GM12865 (cell line): ENCODE data around the gene DAPK1.
A peak's percentile ranks its signal among the peaks of the same experiment; 100 is the strongest.

ENCODE experiments used
- DNase-seq: peaks from one replicate; pipeline ENCODE4 v3.0.0; 2010; ENCODE audit warnings: low read depth
- H3K4me3 ChIP-seq: 2 replicates; pipeline ENCODE4 v1.5.1; 2011; ENCODE audit warnings: mild to moderate bottlenecking, low read depth, low read length, control low read depth
- TF ChIP-seq, protein P1 (sequence below): IDR thresholded peaks from 2 replicates; pipeline ENCODE4 v1.5.1; 2011; ENCODE audit warnings: low read length, control low read depth, low read depth, inconsistent platforms; ENCODE audit not compliant: insufficient read depth; ENCODE audit errors: missing control alignments

Gene DAPK1

DNA sequence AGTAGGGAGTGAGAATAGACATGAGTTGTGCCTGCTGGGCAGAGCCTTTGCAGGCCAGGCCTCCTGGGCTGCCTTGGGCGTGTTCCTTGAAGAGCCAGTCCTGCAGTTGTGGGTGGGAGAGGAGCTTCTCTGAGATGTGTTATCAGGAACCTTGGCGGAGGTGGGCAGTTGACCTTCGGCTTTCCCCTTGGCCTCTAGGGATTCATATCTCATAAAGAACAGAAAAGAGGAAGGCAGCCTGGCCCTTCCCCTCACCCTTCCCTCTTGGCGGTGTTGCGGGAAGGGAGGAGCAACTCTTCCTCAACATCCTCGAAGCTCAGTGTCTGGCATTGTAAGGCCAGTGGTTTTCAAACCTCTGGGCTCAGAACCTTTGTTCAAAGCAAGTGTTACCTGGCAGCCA, 59.2 kb downstream of the DAPK1 start:
- DNase-seq: peak; percentile 46
- TF ChIP-seq, protein P1, sequence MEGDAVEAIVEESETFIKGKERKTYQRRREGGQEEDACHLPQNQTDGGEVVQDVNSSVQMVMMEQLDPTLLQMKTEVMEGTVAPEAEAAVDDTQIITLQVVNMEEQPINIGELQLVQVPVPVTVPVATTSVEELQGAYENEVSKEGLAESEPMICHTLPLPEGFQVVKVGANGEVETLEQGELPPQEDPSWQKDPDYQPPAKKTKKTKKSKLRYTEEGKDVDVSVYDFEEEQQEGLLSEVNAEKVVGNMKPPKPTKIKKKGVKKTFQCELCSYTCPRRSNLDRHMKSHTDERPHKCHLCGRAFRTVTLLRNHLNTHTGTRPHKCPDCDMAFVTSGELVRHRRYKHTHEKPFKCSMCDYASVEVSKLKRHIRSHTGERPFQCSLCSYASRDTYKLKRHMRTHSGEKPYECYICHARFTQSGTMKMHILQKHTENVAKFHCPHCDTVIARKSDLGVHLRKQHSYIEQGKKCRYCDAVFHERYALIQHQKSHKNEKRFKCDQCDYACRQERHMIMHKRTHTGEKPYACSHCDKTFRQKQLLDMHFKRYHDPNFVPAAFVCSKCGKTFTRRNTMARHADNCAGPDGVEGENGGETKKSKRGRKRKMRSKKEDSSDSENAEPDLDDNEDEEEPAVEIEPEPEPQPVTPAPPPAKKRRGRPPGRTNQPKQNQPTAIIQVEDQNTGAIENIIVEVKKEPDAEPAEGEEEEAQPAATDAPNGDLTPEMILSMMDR: no peak
- no peak overlapping the region for H3K4me3 ChIP-seq

DNA sequence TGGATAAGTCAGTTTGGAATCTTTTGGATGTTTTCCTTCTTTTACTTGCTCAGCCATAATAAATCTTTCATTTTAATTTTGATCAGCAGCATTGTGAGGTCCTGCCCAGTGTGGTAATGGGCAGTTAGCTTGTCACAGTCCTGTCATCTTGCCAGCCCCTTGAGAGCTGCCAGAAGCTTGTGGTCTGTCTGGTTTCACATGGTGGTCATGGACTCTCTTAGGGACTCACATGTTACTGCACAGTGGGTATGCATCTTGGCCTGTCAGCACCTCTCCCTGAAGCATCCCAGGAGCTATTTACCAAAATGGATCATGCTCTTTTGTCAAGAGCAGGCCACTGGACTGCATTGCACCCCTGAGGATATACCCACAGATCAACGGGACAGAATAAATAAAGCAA, 60.3 kb downstream of the DAPK1 start:
- TF ChIP-seq, protein P1: no peak
- peak; percentile 82 for DNase-seq
- H3K4me3 ChIP-seq: no peak overlapping the region

DNA sequence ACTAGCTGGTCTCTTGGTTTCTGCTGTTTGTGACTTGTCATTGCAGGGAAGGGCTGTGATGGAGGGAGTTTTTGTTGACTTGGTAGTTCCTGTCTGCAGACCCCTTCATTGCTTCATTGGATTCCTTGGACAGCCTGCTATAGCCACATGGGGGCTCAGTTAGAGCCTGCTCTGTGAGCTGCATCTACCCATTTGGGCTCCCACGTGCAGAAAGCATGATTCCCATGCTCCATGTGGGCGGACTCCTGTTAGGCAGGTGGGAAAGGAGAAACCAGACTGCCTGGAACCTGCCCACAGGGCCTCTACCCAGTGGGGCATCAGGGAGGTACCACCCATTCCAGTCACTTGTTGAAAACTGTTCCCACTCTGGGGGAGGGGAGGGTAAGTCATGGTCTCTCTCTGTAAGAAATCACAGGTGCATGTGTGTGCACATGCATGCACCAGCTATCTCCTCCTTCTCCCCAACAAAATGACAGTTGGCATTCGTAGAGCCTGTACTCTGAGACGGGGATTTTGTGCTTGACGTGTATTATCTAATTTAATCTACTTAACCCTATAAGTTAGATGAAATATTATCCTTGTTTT, 61.0 kb downstream of the DAPK1 start:
- H3K4me3 ChIP-seq: no peak overlapping the region
- no peak for DNase-seq
- TF ChIP-seq, protein P1: no peak

DNA sequence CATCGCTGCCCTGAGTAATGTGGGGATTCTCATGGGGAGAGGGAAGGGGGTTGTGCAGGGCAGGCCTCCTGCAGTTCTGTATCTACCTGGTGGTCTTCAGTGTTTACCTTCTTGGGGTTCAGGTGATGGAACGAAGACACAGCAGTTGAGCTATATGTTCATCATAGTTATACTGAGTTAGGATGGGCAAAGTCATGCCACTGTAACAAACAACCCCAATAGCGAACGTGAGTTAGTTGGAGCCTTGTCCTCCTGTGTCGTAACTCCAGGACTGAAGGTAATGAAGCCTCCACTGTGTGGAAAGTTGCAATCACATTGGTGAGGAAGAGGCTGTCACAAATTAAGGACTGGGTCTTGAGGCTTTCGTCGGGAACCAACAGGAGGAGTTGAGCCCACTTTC, 64.4 kb downstream of the DAPK1 start:
- no peak for DNase-seq
- TF ChIP-seq, protein P1: no peak

DNA sequence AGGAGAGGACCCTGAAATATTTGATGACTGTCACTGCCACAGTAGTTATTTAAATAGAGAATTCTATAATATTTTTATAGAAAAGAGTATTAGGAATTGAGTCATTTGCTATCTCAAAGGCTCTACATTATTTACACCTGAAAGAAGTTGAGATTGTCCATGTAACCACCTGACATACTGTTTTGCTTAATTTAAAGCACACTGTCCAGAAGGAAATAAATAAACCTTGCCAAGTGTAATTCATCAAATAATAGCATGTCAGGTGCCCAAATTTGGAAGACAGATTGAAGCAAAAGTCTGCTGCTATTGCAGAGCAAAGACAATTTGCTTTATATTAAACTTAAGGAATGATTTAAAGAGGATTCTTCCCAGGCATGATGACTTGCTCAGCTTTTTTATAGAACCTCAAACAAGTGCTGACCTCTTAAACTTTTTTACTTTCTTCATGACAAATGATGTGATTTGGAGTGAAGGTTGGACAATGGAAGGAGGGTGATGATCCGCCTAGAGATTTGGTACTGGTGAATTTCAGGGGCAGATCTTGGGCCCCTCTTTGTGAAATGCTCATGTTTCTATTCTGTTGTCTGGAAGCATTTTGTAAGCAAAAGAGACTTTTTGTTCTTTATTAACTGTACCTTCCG, 65.0 kb downstream of the DAPK1 start:
- TF ChIP-seq, protein P1: no peak
- DNase-seq: no peak

More for the DNA sequence above, 64.4 kb downstream of the DAPK1 start:
- no peak overlapping the region for H3K4me3 ChIP-seq

DNA sequence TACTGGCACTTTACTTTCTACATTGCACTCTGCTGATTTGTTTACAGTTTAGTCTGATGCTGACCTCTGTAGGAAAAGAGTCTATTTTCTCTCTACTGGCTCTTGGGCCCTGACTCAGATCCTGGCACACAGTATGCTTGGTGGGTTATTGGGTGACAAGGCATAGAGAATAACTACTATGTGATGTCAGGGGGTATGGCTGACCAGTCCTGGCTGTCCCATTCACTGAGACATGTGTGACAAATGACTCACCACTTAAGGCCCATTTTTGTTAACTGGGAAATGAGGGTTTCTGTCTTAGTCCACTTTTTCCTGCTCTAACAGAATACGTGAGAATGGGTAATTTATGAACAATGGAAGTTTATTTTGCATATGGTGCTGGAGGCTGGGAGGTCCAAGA, 66.4 kb downstream of the DAPK1 start:
- TF ChIP-seq, protein P1: no peak
- H3K4me3 ChIP-seq: no peak overlapping the region
- DNase-seq: peak; percentile 68

More for the DNA sequence above, 65.0 kb downstream of the DAPK1 start:
- no peak overlapping the region for H3K4me3 ChIP-seq
